Activated B cell treated with CpG ODN at 0.5 μM for 24 hours (primary cell): ENCODE measurements around the gene ZNF783. TPM values are rescaled to one million over a fixed set of nuclear protein-coding genes. Genes with fewer than 3 reads are reported as not detected.

Experiments used
- ATAC-seq: fragments of 200-7000 bp; cut with Tn5 transposase; one replicate; pipeline ENCODE4 v1.10.0; 2021; ENCODE audit warnings: low read depth, mild to moderate bottlenecking, moderate library complexity
- CTCF ChIA-PET: fragments of 350-600 bp; sonication (Branson Sonifier 250); formaldehyde crosslinking; loops from one replicate; lab custom pipeline; 2021; ENCODE audit warnings: antibody characterized with exemption; lab: Charles Lee
- POLR2A ChIA-PET: fragments of 350-600 bp; sonication (Branson Sonifier 250); formaldehyde crosslinking; loops from one replicate; lab custom pipeline; 2021; ENCODE audit warnings: antibody characterized with exemption; lab: Charles Lee
- DNase-seq: peaks from one replicate; pipeline ENCODE4 v3.0.0; 2022
- H3K27ac Mint-ChIP-seq: one replicate; pipeline ENCODE4 v1.8.0; 2020; ENCODE audit warnings: mixed read lengths
- H3K27me3 Mint-ChIP-seq: one replicate; pipeline ENCODE4 v1.8.0; 2021; ENCODE audit warnings: mixed read lengths
- H3K36me3 Mint-ChIP-seq: one replicate; pipeline ENCODE4 v1.8.0; 2021; ENCODE audit warnings: low read depth, mixed read lengths
- H3K4me1 Mint-ChIP-seq: one replicate; pipeline ENCODE4 v1.8.0; 2021; ENCODE audit warnings: mixed read lengths
- H3K4me3 Mint-ChIP-seq: one replicate; pipeline ENCODE4 v1.8.0; 2020; ENCODE audit warnings: mild to moderate bottlenecking, mixed read lengths
- H3K9me3 Mint-ChIP-seq: one replicate; pipeline ENCODE4 v1.8.0; 2020; ENCODE audit warnings: mixed read lengths
- CTCF ChIP-seq: fragments of 200-600 bp; IDR thresholded peaks from one replicate; pipeline ENCODE4 v1.8.0; 2022; ENCODE audit warnings: antibody characterized with exemption, mild to moderate bottlenecking
- intact Hi-C: fragments of 100-400 bp; cut with micrococcal nuclease; formaldehyde crosslinking; loops from one replicate; pipeline ENCODE4 v1.15.1; 2024
- total RNA-seq: library from RNA; stranded (reverse); gene quantifications from 2 replicates; pipeline ENCODE4 v1.2.3, GENCODE V29; 2022

Gene ZNF783
- total RNA-seq, 1 donor from 2014 or later: 34.1 TPM

- intact Hi-C loops: loop anchor here (5.0 to 10.0 kb wide), 2 partner anchors 140 to 403 kb away; partner anchors contain the start of genes EZH2 and ZNF398
- no peaks in the 10 kb centered on the region for H3K9me3 Mint-ChIP-seq
- H3K27me3 Mint-ChIP-seq: no peaks in the 10 kb centered on the region
- ChIA-PET POLR2A (no interaction called here), CTCF (no interaction called here)
- ATAC-seq (no peak), DNase-seq (no peak)
- peaks cover 29% of the 10 kb centered on the region for H3K4me1 Mint-ChIP-seq
- H3K27ac Mint-ChIP-seq: no peak overlapping the region
- TF ChIP-seq CTCF: no peak
- H3K4me3 Mint-ChIP-seq: no peak overlapping the region
- H3K36me3 Mint-ChIP-seq: peaks cover 13% of the 10 kb centered on the region
Observed at GRCh38 chr7:149287622-149288021, 25.6 kb downstream of the ZNF783 start.

- no peak for ATAC-seq
- no peaks in the 10 kb centered on the region for H3K9me3 Mint-ChIP-seq
- H3K27me3 Mint-ChIP-seq: no peaks in the 10 kb centered on the region
- intact Hi-C loops: loop anchor here (5.0 to 10.0 kb wide), 2 partner anchors 142 to 404 kb away; partner anchors contain the start of genes EZH2 and ZNF398
- no peak for TF ChIP-seq CTCF
- H3K36me3 Mint-ChIP-seq: peaks cover 15% of the 10 kb centered on the region
- H3K4me1 Mint-ChIP-seq: peaks cover 26% of the 10 kb centered on the region
- H3K27ac Mint-ChIP-seq: no peak overlapping the region
- no peak overlapping the region for H3K4me3 Mint-ChIP-seq
- ChIA-PET CTCF (no interaction called here), POLR2A (no interaction called here)
- DNase-seq: no peak
Observed at GRCh38 chr7:149289262-149289661, 27.3 kb downstream of the ZNF783 start.

- CTCF ChIA-PET: no interaction called here
- intact Hi-C loops: loop anchor here (5.0 to 10.0 kb wide), 2 partner anchors 143 to 405 kb away; partner anchors contain the start of genes EZH2 and ZNF398
- peaks cover 20% of the 10 kb centered on the region for H3K4me1 Mint-ChIP-seq
- TF ChIP-seq CTCF: no peak
- H3K27me3 Mint-ChIP-seq: no peaks in the 10 kb centered on the region
- no peak overlapping the region for H3K27ac Mint-ChIP-seq
- peaks cover 15% of the 10 kb centered on the region for H3K36me3 Mint-ChIP-seq
- DNase-seq (no peak), ATAC-seq (no peak)
- no peaks in the 10 kb centered on the region for H3K9me3 Mint-ChIP-seq
- POLR2A ChIA-PET: no interaction called here
- H3K4me3 Mint-ChIP-seq: no peak overlapping the region
Observed at GRCh38 chr7:149289856-149290255, 27.9 kb downstream of the ZNF783 start.

- Mint-ChIP-seq H3K27ac (no peak overlapping the region), H3K4me3 (no peak overlapping the region), H3K36me3 (peaks cover 17% of the 10 kb centered on the region), H3K4me1 (peaks cover 12% of the 10 kb centered on the region), H3K27me3 (no peaks in the 10 kb centered on the region), H3K9me3 (no peaks in the 10 kb centered on the region)
- POLR2A ChIA-PET: interaction anchor here (0.6 kb wide), 1 partner anchor 30 kb away, joined by 8 read pairs; the partner anchor contains the start of gene ZNF783
- TF ChIP-seq CTCF: no peak
- no peak for ATAC-seq
- CTCF ChIA-PET: interaction anchor here (1.3 kb wide), 1 partner anchor 286 kb away, joined by 3 read pairs; no protein-coding TSS in a partner anchor
- no peak for DNase-seq
- intact Hi-C loops: no loop called here
Observed at GRCh38 chr7:149291036-149291780, 29.2 kb downstream of the ZNF783 start.

GRCh38 chr7:149291781-149292461, 29.9 kb downstream of the ZNF783 start:
- no peak for TF ChIP-seq CTCF
- H3K4me3 Mint-ChIP-seq: no peak overlapping the region
- CTCF ChIA-PET: interaction anchor here (1.3 kb wide), 1 partner anchor 286 kb away, joined by 3 read pairs; no protein-coding TSS in a partner anchor
- no peak overlapping the region for H3K27ac Mint-ChIP-seq
- peaks cover 6% of the 10 kb centered on the region for H3K4me1 Mint-ChIP-seq
- H3K27me3 Mint-ChIP-seq: no peaks in the 10 kb centered on the region
- intact Hi-C loops: no loop called here
- peaks cover 17% of the 10 kb centered on the region for H3K36me3 Mint-ChIP-seq
- DNase-seq: no peak
- POLR2A ChIA-PET: no interaction called here
- ATAC-seq: no peak
- no peaks in the 10 kb centered on the region for H3K9me3 Mint-ChIP-seq
